GM18873 (cell line): Measurements from ENCODE around the gene TLX2.

ENCODE experiments used
- ATAC-seq: cut with Tn5 transposase; IDR thresholded peaks from one replicate; pipeline ENCODE4 v1.9.1; 2021; ENCODE audit warnings: mild to moderate bottlenecking, moderate library complexity, moderate number of reproducible peaks; ENCODE audit not compliant: unreplicated experiment, low FRiP score

TLX2 gene

GRCh38 chr2:74530239-74531187 lies 16.3 kb downstream of the TLX2 start:
- peak; percentile 25 for ATAC-seq

GRCh38 chr2:74531666-74532065 lies 17.4 kb downstream of the TLX2 start:
- no peak for ATAC-seq

GRCh38 chr2:74532222-74532621 lies 18.0 kb downstream of the TLX2 start:
- ATAC-seq, result no peak

- ATAC-seq, result no peak
Measured at GRCh38 chr2:74533464-74533863, 19.2 kb downstream of the TLX2 start.

GRCh38 chr2:74534411-74534810 lies 20.2 kb downstream of the TLX2 start:
- ATAC-seq, result no peak

GRCh38 chr2:74535440-74535965 lies 21.3 kb downstream of the TLX2 start:
- no peak for ATAC-seq

- ATAC-seq, result no peak
Measured at GRCh38 chr2:74536166-74536950, 22.1 kb downstream of the TLX2 start.

- ATAC-seq, result no peak
Measured at GRCh38 chr2:74537140-74537539, 22.9 kb downstream of the TLX2 start.

- ATAC-seq, result no peak
Measured at GRCh38 chr2:74538881-74539339, 24.7 kb downstream of the TLX2 start.

- ATAC-seq, result no peak
Measured at GRCh38 chr2:74540291-74540690, 26.0 kb downstream of the TLX2 start.

GRCh38 chr2:74542978-74543377 lies 28.7 kb downstream of the TLX2 start:
- no peak for ATAC-seq

- no peak for ATAC-seq
Measured at GRCh38 chr2:74544634-74545033, 30.4 kb downstream of the TLX2 start.

- ATAC-seq, result no peak
Measured at GRCh38 chr2:74546004-74546403, 31.8 kb downstream of the TLX2 start.

GRCh38 chr2:74548285-74548899 lies 34.1 kb downstream of the TLX2 start:
- no peak for ATAC-seq

- no peak for ATAC-seq
Measured at GRCh38 chr2:74548900-74549826, 34.9 kb downstream of the TLX2 start.

GRCh38 chr2:74550231-74550630 lies 36.0 kb downstream of the TLX2 start:
- ATAC-seq, result no peak

- ATAC-seq, result no peak
Measured at GRCh38 chr2:74551530-74551929, 37.3 kb downstream of the TLX2 start.

GRCh38 chr2:74551942-74552913 lies 38.0 kb downstream of the TLX2 start:
- ATAC-seq, result peak; percentile 27
